Ishikawa (cell line): Measurements from ENCODE around the gene CFH.

Experiments
- EGR1 ChIP-seq: IDR thresholded peaks from 2 replicates; pipeline ENCODE4 v1.6.1; 2012
- EP300 ChIP-seq: IDR thresholded peaks from 2 replicates; pipeline ENCODE4 v1.6.1; 2012; ENCODE audit warnings: borderline replicate concordance
- FOXM1 ChIP-seq: IDR thresholded peaks from 2 replicates; pipeline ENCODE4 v1.6.1; 2012; ENCODE audit warnings: low read depth, borderline replicate concordance
- NFIC ChIP-seq: IDR thresholded peaks from 2 replicates; pipeline ENCODE4 v1.6.1; 2012
- TAF1 ChIP-seq: IDR thresholded peaks from 2 replicates; pipeline ENCODE4 v1.6.1; 2012; ENCODE audit warnings: low read depth, mild to moderate bottlenecking
- TEAD4 ChIP-seq: IDR thresholded peaks from 2 replicates; pipeline ENCODE4 v1.6.1; 2012
- YY1 ChIP-seq: IDR thresholded peaks from 2 replicates; pipeline ENCODE4 v1.6.1; 2012; ENCODE audit warnings: low read depth
- TF ChIP-seq, protein P1 (sequence below): IDR thresholded peaks from 2 replicates; pipeline ENCODE4 v1.6.1; 2012; ENCODE audit warnings: low read depth, mild to moderate bottlenecking

GRCh38 chr1:196773713-196774112 lies 121.9 kb downstream of the CFH start:
- TF ChIP-seq TAF1 (no peak), EP300 (no peak), EGR1 (no peak), FOXM1 (no peak), YY1 (no peak), NFIC (no peak), TEAD4 (no peak)
- TF ChIP-seq, protein P1, sequence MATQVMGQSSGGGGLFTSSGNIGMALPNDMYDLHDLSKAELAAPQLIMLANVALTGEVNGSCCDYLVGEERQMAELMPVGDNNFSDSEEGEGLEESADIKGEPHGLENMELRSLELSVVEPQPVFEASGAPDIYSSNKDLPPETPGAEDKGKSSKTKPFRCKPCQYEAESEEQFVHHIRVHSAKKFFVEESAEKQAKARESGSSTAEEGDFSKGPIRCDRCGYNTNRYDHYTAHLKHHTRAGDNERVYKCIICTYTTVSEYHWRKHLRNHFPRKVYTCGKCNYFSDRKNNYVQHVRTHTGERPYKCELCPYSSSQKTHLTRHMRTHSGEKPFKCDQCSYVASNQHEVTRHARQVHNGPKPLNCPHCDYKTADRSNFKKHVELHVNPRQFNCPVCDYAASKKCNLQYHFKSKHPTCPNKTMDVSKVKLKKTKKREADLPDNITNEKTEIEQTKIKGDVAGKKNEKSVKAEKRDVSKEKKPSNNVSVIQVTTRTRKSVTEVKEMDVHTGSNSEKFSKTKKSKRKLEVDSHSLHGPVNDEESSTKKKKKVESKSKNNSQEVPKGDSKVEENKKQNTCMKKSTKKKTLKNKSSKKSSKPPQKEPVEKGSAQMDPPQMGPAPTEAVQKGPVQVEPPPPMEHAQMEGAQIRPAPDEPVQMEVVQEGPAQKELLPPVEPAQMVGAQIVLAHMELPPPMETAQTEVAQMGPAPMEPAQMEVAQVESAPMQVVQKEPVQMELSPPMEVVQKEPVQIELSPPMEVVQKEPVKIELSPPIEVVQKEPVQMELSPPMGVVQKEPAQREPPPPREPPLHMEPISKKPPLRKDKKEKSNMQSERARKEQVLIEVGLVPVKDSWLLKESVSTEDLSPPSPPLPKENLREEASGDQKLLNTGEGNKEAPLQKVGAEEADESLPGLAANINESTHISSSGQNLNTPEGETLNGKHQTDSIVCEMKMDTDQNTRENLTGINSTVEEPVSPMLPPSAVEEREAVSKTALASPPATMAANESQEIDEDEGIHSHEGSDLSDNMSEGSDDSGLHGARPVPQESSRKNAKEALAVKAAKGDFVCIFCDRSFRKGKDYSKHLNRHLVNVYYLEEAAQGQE: no peak
